H1 (cell line): Measurements from ENCODE around the gene SGO2. TPM values are rescaled to one million over a fixed set of nuclear protein-coding genes. Genes with fewer than 3 reads are reported as not detected.

Experiments used
- CTCF ChIA-PET: fragments of 300-600 bp; sonication (Branson Sonifier 250); formaldehyde crosslinking; loops from one replicate; lab custom pipeline; 2021; ENCODE audit not compliant: partially characterized antibody; lab: Charles Lee
- POLR2A ChIA-PET: fragments of 300-600 bp; sonication (Branson Sonifier 250); formaldehyde crosslinking; loops from one replicate; lab custom pipeline; 2021; ENCODE audit warnings: inconsistent platforms; ENCODE audit not compliant: partially characterized antibody; lab: Charles Lee
- DNase-seq, 2 experiments: peaks; one replicate each; pipeline versions ENCODE4 v3.0.0 to v3.0.0-alpha.2; 2010 to 2022; ENCODE audit warnings: low spot score in 2 of 2, low read depth in 1 of 2, mixed read lengths in 1 of 2
- FAIRE-seq: peaks from 2 replicates; lab custom pipeline; 2011; peaks lifted over from hg19 to GRCh38; lab: Jason Lieb, UNC
- H2AFZ ChIP-seq: 2 replicates; pipeline ENCODE4 v1.8.1; 2012; ENCODE audit warnings: low read length, inconsistent platforms
- H2AK5ac ChIP-seq: 2 replicates; pipeline ENCODE4 v1.6.1; 2013; ENCODE audit warnings: low read depth, low read length
- H2BK120ac ChIP-seq: replicated peaks from 2 replicates; pipeline ENCODE3; 2013; ENCODE audit warnings: low read depth, low read length, inconsistent platforms
- H2BK12ac ChIP-seq: 2 replicates; pipeline ENCODE4 v1.6.1; 2013; ENCODE audit warnings: low read depth, low read length
- H2BK15ac ChIP-seq: 2 replicates; pipeline ENCODE4 v1.6.1; 2013; ENCODE audit warnings: low read length
- H2BK20ac ChIP-seq: 2 replicates; pipeline ENCODE4 v1.6.1; 2013; ENCODE audit warnings: low read length
- H2BK5ac ChIP-seq: 2 replicates; pipeline ENCODE4 v1.6.1; 2013; ENCODE audit warnings: low read depth, low read length
- H3K14ac ChIP-seq: 2 replicates; pipeline ENCODE4 v1.6.1; 2013; ENCODE audit warnings: inconsistent platforms; ENCODE audit not compliant: insufficient read length
- H3K18ac ChIP-seq: 2 replicates; pipeline ENCODE4 v1.6.1; 2013; ENCODE audit warnings: low read length; ENCODE audit errors: extremely low read depth
- H3K23ac ChIP-seq: 2 replicates; pipeline ENCODE4 v1.6.1; 2013; ENCODE audit warnings: inconsistent platforms; ENCODE audit not compliant: insufficient read length
- H3K23me2 ChIP-seq: 2 replicates; pipeline ENCODE4 v1.6.1; 2013; ENCODE audit warnings: low read depth, low read length
- H3K27ac ChIP-seq: 2 replicates; pipeline ENCODE4 v1.6.1; 2011; ENCODE audit warnings: low read depth, low read length, inconsistent platforms
- H3K27me3 ChIP-seq, 4 experiments: replicated peaks in 1 of 4; 1 replicate in 1 of 4; 2 replicates in 3 of 4; pipeline versions ENCODE4 v1.6.1 to v1.8.1; 2011 to 2013; ENCODE audit warnings: low read length in 3 of 4, mild to moderate bottlenecking in 3 of 4, inconsistent platforms in 2 of 4, mixed read lengths in 2 of 4, moderate library complexity in 1 of 4; ENCODE audit not compliant: control insufficient read depth in 3 of 4, insufficient read depth in 3 of 4; ENCODE audit errors: extremely low read depth in 1 of 4
- H3K36me3 ChIP-seq, 4 experiments: 2 replicates each; pipeline versions ENCODE4 v1.6.1 to v1.8.1; 2011 to 2013; ENCODE audit warnings: mild to moderate bottlenecking in 4 of 4, low read length in 3 of 4, moderate library complexity in 2 of 4, control low read depth in 1 of 4, inconsistent platforms in 1 of 4; ENCODE audit not compliant: insufficient read depth in 4 of 4, control insufficient read depth in 2 of 4
- H3K4ac ChIP-seq: replicated peaks from 2 replicates; pipeline ENCODE3; 2013; ENCODE audit warnings: low read length, low read depth, mixed read lengths, inconsistent platforms; ENCODE audit not compliant: insufficient read length
- H3K4me1 ChIP-seq, 4 experiments: replicated peaks in 1 of 4; 1 replicate in 1 of 4; 2 replicates in 3 of 4; pipeline versions ENCODE4 v1.6.1 to v1.8.1; 2011 to 2013; ENCODE audit warnings: low read length in 3 of 4, inconsistent platforms in 2 of 4, mixed read lengths in 1 of 4; ENCODE audit not compliant: insufficient read depth in 4 of 4, control insufficient read depth in 3 of 4
- H3K4me2 ChIP-seq, 2 experiments: 2 replicates each; pipeline versions ENCODE4 v1.6.1 to v1.8.1; 2011 to 2013; ENCODE audit warnings: low read depth in 2 of 2, low read length in 2 of 2, control low read depth in 1 of 2, inconsistent platforms in 1 of 2, mild to moderate bottlenecking in 1 of 2; ENCODE audit not compliant: insufficient read depth in 1 of 2
- H3K4me3 ChIP-seq, 4 experiments: fragments of 200-600, 300-600 bp in 1 of 4; sonication (generic), shearing (Covaris generic), sonication (Bioruptor Twin) in 1 of 4; 2 replicates each; pipeline versions ENCODE4 v1.5.1 to v1.8.1; 2011 to 2016; ENCODE audit warnings: low read length in 4 of 4, low read depth in 3 of 4, control low read depth in 2 of 4, inconsistent platforms in 2 of 4, mild to moderate bottlenecking in 2 of 4, mixed read lengths in 1 of 4, moderate library complexity in 1 of 4; ENCODE audit not compliant: insufficient read depth in 2 of 4; ENCODE audit errors: extremely low read depth in 1 of 4
- H3K56ac ChIP-seq: replicated peaks from 2 replicates; pipeline ENCODE3; 2013; ENCODE audit warnings: low read depth, mild to moderate bottlenecking, mixed read lengths, low read length, inconsistent platforms; ENCODE audit not compliant: insufficient read length
- H3K79me1 ChIP-seq: 2 replicates; pipeline ENCODE4 v1.6.1; 2013; ENCODE audit warnings: low read depth, low read length, control low read depth
- H3K79me2 ChIP-seq, 2 experiments: 2 replicates each; pipeline versions ENCODE4 v1.6.1 to v1.8.1; 2012 to 2013; ENCODE audit warnings: low read length in 2 of 2, mild to moderate bottlenecking in 2 of 2, inconsistent platforms in 1 of 2; ENCODE audit not compliant: insufficient read depth in 2 of 2, control insufficient read depth in 1 of 2
- H3K9ac ChIP-seq, 4 experiments: replicated peaks in 1 of 4; 1 replicate in 1 of 4; 2 replicates in 3 of 4; pipeline versions ENCODE4 v1.6.1 to v1.8.1; 2011 to 2013; ENCODE audit warnings: low read depth in 3 of 4, low read length in 3 of 4, control low read depth in 2 of 4, mild to moderate bottlenecking in 2 of 4, moderate library complexity in 2 of 4, inconsistent platforms in 1 of 4; ENCODE audit errors: extremely low read depth in 1 of 4
- H3K9me3 ChIP-seq, 2 experiments: 2 replicates each; pipeline versions ENCODE4 v1.6.1 to v1.8.1; 2012 to 2013; ENCODE audit warnings: mild to moderate bottlenecking in 2 of 2, moderate library complexity in 2 of 2, control low read depth in 1 of 2, inconsistent platforms in 1 of 2, low read depth in 1 of 2, low read length in 1 of 2, mixed read lengths in 1 of 2; ENCODE audit not compliant: insufficient read depth in 2 of 2
- H4K20me1 ChIP-seq, 2 experiments: replicated peaks in 1 of 2; 2 replicates each; pipeline versions ENCODE3 to v1.8.1; 2011 to 2013; ENCODE audit warnings: inconsistent platforms in 2 of 2, low read length in 2 of 2, mild to moderate bottlenecking in 1 of 2; ENCODE audit not compliant: insufficient read depth in 2 of 2, control insufficient read depth in 1 of 2
- H4K5ac ChIP-seq: 2 replicates; pipeline ENCODE4 v1.6.1; 2013; ENCODE audit warnings: low read length, low read depth, mixed read lengths, inconsistent platforms; ENCODE audit not compliant: insufficient read length
- H4K8ac ChIP-seq: 2 replicates; pipeline ENCODE4 v1.8.0; 2013; ENCODE audit warnings: mild to moderate bottlenecking, moderate library complexity, low read length, inconsistent platforms; ENCODE audit not compliant: insufficient read depth; ENCODE audit errors: extremely low read depth
- H4K91ac ChIP-seq: replicated peaks from 2 replicates; pipeline ENCODE3; 2013; ENCODE audit warnings: low read length, mixed read lengths, inconsistent platforms; ENCODE audit not compliant: insufficient read length
- ASH2L ChIP-seq: fragments of 200-600, 300-600 bp; sonication (generic); IDR thresholded peaks from one replicate; pipeline ENCODE4 v1.7.1; 2017; ENCODE audit warnings: low read length
- ATF3 ChIP-seq: IDR thresholded peaks from 2 replicates; pipeline ENCODE4 v1.6.1; 2011; ENCODE audit warnings: low read depth, mild to moderate bottlenecking, low read length; ENCODE audit not compliant: insufficient read depth
- CHD1 ChIP-seq: IDR thresholded peaks from 2 replicates; pipeline ENCODE4 v1.6.1; 2012; ENCODE audit warnings: low read depth, low read length, improper control_type of control experiment
- GABPA ChIP-seq: IDR thresholded peaks from 2 replicates; pipeline ENCODE4 v1.6.1; 2011; ENCODE audit warnings: mild to moderate bottlenecking, low read length, moderate library complexity, borderline replicate concordance; ENCODE audit not compliant: insufficient read depth
- GTF2F1 ChIP-seq: IDR thresholded peaks from 2 replicates; pipeline ENCODE4 v1.6.1; 2012; ENCODE audit warnings: low read depth, low read length, improper control_type of control experiment, borderline replicate concordance
- MAFK ChIP-seq: IDR thresholded peaks from 2 replicates; pipeline ENCODE4 v1.6.1; 2012; ENCODE audit warnings: low read depth, mild to moderate bottlenecking, improper control_type of control experiment, low read length
- MAX ChIP-seq: IDR thresholded peaks from 2 replicates; pipeline ENCODE4 v1.6.1; 2012; ENCODE audit warnings: inconsistent platforms
- POLR2A ChIP-seq, 2 experiments: IDR thresholded peaks; 1 replicate in 1 of 2; 2 replicates in 1 of 2; pipeline ENCODE4 v1.6.1; 2011; ENCODE audit warnings: low read depth in 2 of 2, low read length in 2 of 2, mild to moderate bottlenecking in 2 of 2; ENCODE audit errors: control extremely low read depth in 1 of 2
- SAP30 ChIP-seq: fragments of 300-600 bp; sonication (generic); IDR thresholded peaks from 2 replicates; pipeline ENCODE4 v1.7.1; 2012; ENCODE audit warnings: low read length, moderate library complexity, mild to moderate bottlenecking, inconsistent platforms; ENCODE audit not compliant: insufficient read depth, insufficient replicate concordance
- SIRT6 ChIP-seq: IDR thresholded peaks from one replicate; pipeline ENCODE4 v1.7.1; 2012; ENCODE audit warnings: low read length, inconsistent platforms
- SIX5 ChIP-seq: IDR thresholded peaks from 2 replicates; pipeline ENCODE4 v1.6.1; 2011; ENCODE audit warnings: mild to moderate bottlenecking, low read depth, low read length
- SP1 ChIP-seq: IDR thresholded peaks from 2 replicates; pipeline ENCODE4 v1.6.1; 2011; ENCODE audit warnings: low read depth, low read length
- TBP ChIP-seq: IDR thresholded peaks from 2 replicates; pipeline ENCODE4 v1.6.1; 2011; ENCODE audit warnings: low read depth, low read length, improper control_type of control experiment
- ZNF274 ChIP-seq: IDR thresholded peaks from 2 replicates; pipeline ENCODE4 v1.7.0; 2012; ENCODE audit warnings: low read length, borderline replicate concordance; ENCODE audit errors: extremely low read depth
- WGBS, 2 experiments: shearing (Covaris generic) in 1 of 2; methylation state at CpG; one replicate each; pipeline versions ENCODE4 v1.1.6 to v1.1.7; 2013 to 2015; ENCODE audit warnings: low lambda C conversion rate in 2 of 2, mixed read lengths in 2 of 2, inconsistent platforms in 1 of 2, low coverage in 1 of 2, missing lambda C conversion rate in 1 of 2; ENCODE audit not compliant: insufficient replicate concordance in 2 of 2, insufficient coverage in 1 of 2, insufficient read length in 1 of 2; ENCODE audit errors: extremely low coverage in 1 of 2, missing lambda C conversion rate in 1 of 2; 5-methylcytosine and 5-hydroxymethylcytosine counted together
- polyA plus RNA-seq, 7 experiments: library from polyadenylated mRNA; depleted of rRNA in 3 of 7; stranded (reverse) in 5 of 7; unstranded in 2 of 7; fragments of >200 nt in 5 of 7; fragments of 200-250 nt in 2 of 7; gene quantifications; 1 replicate in 5 of 7; 2 replicates in 1 of 7; 4 replicates in 1 of 7; pipeline versions ENCODE4 v1.2.1 to v1.2.3, GENCODE V29; 2011 to 2013; ENCODE audit warnings: missing spikeins in 2 of 7, mixed read lengths in 2 of 7
- total RNA-seq: library from RNA; stranded (reverse); fragmentation: NEBNext Ultra II Directional; extraction: Animal tissue kit (Norgen Biotek cat#: 25700); gene quantifications from 2 replicates; pipeline ENCODE4 v1.2.1, GENCODE V29; 2021

The SGO2 gene
- total and polyA plus RNA-seq, 2 of the 8 experiments (the other 6 are each of a cell fraction or from before 2014, with no cell fraction given) = 2.4 to 33.2 TPM

GRCh38 chr2:200600549-200601225 lies 74.7 kb downstream of the SGO2 start:
- Histone ChIP-seq H4K5ac (no peak overlapping the region), H4K91ac (no peak overlapping the region), H3K4me1 (no peaks in the 10 kb centered on the region), H3K9me3 (no peaks in the 10 kb centered on the region), H3K79me2 (no peaks in the 10 kb centered on the region), H3K4me3 (no peak overlapping the region), H2BK12ac (no peak overlapping the region), H2BK15ac (no peak overlapping the region), H3K23ac (no peak overlapping the region), H2AFZ (no peak overlapping the region), H3K4ac (no peak overlapping the region), H3K14ac (no peak overlapping the region), H3K18ac (no peak overlapping the region), H2BK5ac (no peak overlapping the region), H2BK120ac (no peak overlapping the region), H4K20me1 (no peaks in the 10 kb centered on the region), H4K8ac (no peak overlapping the region), H2BK20ac (no peak overlapping the region), H3K9ac (no peak overlapping the region), H3K4me2 (no peak overlapping the region), H3K27ac (no peak overlapping the region), H3K27me3 (no peaks in the 10 kb centered on the region), H3K23me2 (no peaks in the 10 kb centered on the region), H3K36me3 (no peaks in the 10 kb centered on the region), H2AK5ac (no peak overlapping the region), H3K56ac (no peak overlapping the region), H3K79me1 (no peaks in the 10 kb centered on the region)
- DNase-seq = no peak
- no peak for FAIRE-seq
- ChIA-PET CTCF (interaction anchor here (1.2 to 2.4 kb wide), 3 partner anchors 14 to 616 kb away, joined by 4 to 7 read pairs (median 5); partner anchors contain the start of gene AOX1), POLR2A (no interaction called here)
- 87% methylated on average over 7 of the region's 7 CpGs; no CpG with 5 or more reads in 1 of the 2 experiments for WGBS, 2 experiments
- no peak for TF ChIP-seq SP1
- TF ChIP-seq GABPA = no peak
- no peak for TF ChIP-seq MAX
- TF ChIP-seq MAFK = no peak
- no peak for TF ChIP-seq CHD1
- no peak for TF ChIP-seq POLR2A (IDR thresholded peaks at IDR 0.05; ENCODE audit: control extremely low read depth in 1 of 2, low read depth in 2 of 2, low read length in 2 of 2)
- TF ChIP-seq SAP30 = no peak
- no peak for TF ChIP-seq SIX5
- TF ChIP-seq ATF3 = no peak
- no peak for TF ChIP-seq ZNF274
- TF ChIP-seq GTF2F1 = no peak
- no peak for TF ChIP-seq SIRT6
- TF ChIP-seq TBP = no peak
- TF ChIP-seq ASH2L = no peak
